ENCODE measurements around the gene ACACB.

DNA sequence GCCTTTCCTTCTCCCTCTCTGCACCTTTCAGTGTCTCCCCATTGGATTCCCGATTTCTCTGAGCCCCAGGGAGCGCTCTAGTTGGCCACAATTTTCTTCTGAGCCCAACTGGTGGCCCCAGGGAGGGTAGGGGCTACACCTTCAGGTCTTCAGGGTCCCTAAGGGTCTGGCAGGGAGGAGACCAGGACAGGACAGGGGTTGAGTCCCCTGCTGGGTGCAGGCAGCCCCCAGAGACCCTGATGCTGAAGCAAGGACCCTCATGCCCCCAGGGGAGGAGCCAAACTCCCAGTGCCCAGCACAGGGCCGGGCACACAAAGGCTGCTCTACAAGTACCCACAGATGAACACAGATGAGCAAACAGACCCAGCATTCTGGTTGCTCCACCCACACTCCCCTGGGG is 180.0 kb downstream of the ACACB start:
- TF ChIP-seq, protein P1, sequence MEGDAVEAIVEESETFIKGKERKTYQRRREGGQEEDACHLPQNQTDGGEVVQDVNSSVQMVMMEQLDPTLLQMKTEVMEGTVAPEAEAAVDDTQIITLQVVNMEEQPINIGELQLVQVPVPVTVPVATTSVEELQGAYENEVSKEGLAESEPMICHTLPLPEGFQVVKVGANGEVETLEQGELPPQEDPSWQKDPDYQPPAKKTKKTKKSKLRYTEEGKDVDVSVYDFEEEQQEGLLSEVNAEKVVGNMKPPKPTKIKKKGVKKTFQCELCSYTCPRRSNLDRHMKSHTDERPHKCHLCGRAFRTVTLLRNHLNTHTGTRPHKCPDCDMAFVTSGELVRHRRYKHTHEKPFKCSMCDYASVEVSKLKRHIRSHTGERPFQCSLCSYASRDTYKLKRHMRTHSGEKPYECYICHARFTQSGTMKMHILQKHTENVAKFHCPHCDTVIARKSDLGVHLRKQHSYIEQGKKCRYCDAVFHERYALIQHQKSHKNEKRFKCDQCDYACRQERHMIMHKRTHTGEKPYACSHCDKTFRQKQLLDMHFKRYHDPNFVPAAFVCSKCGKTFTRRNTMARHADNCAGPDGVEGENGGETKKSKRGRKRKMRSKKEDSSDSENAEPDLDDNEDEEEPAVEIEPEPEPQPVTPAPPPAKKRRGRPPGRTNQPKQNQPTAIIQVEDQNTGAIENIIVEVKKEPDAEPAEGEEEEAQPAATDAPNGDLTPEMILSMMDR (IDR thresholded peaks at IDR 0.05) = no peak
- no peak for TF ChIP-seq POLR2A (IDR thresholded peaks at IDR 0.05)
